Left lung (tissue), 10 donors: Measurements from ENCODE around the gene ERP27. TPM values are rescaled to one million over a fixed set of nuclear protein-coding genes. Genes with fewer than 3 reads are reported as not detected.

Experiments used
- ATAC-seq: fragments of 200-7000 bp; cut with Tn5 transposase; one replicate; pipeline ENCODE4 v1.9.1; 2020; ENCODE audit warnings: moderate library complexity
- DNase-seq, 4 donors: peaks; one replicate each; pipeline ENCODE4 v3.0.0-alpha.2; 2013 to 2020
- H3K27ac ChIP-seq, 2 donors: fragments of 200-600 bp; sonication (generic) in 1 of 2; one replicate each; pipeline versions ENCODE4 v1.5.0 to v1.8.0; 2020 to 2021
- H3K27me3 ChIP-seq, 2 donors: fragments of 200-600 bp; sonication (generic) in 1 of 2; one replicate each; pipeline versions ENCODE4 v1.5.0 to v1.8.0; 2020 to 2021
- H3K36me3 ChIP-seq, 2 donors: fragments of 200-600 bp; sonication (generic) in 1 of 2; one replicate each; pipeline versions ENCODE4 v1.5.0 to v1.8.0; 2020 to 2021
- H3K4me1 ChIP-seq, 2 donors: fragments of 200-600 bp; one replicate each; pipeline ENCODE4 v1.8.0; 2021
- H3K4me3 ChIP-seq, 2 donors: fragments of 200-600 bp; sonication (generic) in 1 of 2; one replicate each; pipeline versions ENCODE4 v1.5.0 to v1.8.0; 2020 to 2021; ENCODE audit warnings: mild to moderate bottlenecking in 1 of 2
- H3K9me3 ChIP-seq, 2 donors: fragments of 200-600 bp; sonication (generic) in 1 of 2; one replicate each; pipeline versions ENCODE4 v1.5.0 to v1.8.0; 2020 to 2021
- intact Hi-C, 2 donors: fragments of 100-400 bp; cut with DNase I; formaldehyde crosslinking; loops; one replicate each; pipeline versions ENCODE4 v1.11.2 to v1.14.2; 2022
- polyA plus RNA-seq, 6 donors: library from polyadenylated mRNA; unstranded; fragments of 120-200 nt; gene quantifications; one replicate each; pipeline ENCODE4 v1.2.1, GENCODE V29; 2013; ENCODE audit not compliant: insufficient read length in 6 of 6
- total RNA-seq, 2 donors: library from RNA; stranded (reverse); fragmentation: NEBNext Ultra II Directional; extraction: Animal tissue kit (Norgen Biotek cat#: 25700); gene quantifications; one replicate each; pipeline ENCODE4 v1.2.1, GENCODE V29; 2021
- TF ChIP-seq, protein P1 (sequence below), 2 donors: fragments of 200-600 bp; sonication (generic) in 1 of 2; IDR thresholded peaks; one replicate each; pipeline versions ENCODE4 v1.5.0 to v1.8.0; 2021; ENCODE audit warnings: antibody characterized with exemption in 2 of 2
- donor health status: DM: no; HTN: yes; CAD: no.
- donor health status: DM: no; HTN: no; CAD: no.

Gene ERP27
- total and polyA plus RNA-seq, 8 donors = 3.0 to 16.2 (median 8.4) TPM

DNA sequence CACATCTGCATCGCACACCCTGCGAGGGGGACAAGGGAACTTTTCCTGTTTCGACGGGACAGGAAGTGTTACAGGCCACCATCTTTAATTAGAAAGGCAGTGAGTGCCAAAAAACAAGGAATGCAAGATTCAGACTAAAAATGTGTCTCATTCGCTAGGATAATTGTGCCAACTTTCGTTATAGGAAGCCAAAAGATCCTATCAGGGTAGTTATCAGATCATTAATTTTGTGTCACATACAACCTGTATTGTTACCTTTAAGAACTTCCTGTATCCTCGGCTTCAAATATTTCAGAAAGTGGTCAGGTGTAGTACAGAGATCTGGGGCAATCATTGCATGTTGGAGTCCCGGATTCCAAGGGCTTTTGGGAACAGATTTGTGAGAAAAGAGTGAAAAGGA lies 33.5 kb downstream of the ERP27 start:
- no peak for DNase-seq
- H3K27ac ChIP-seq = peak overlapping the region; percentile 54 to 64
- no peaks in the 10 kb centered on the region for H3K27me3 ChIP-seq
- H3K4me3 ChIP-seq = no peak overlapping the region
- TF ChIP-seq, protein P1, sequence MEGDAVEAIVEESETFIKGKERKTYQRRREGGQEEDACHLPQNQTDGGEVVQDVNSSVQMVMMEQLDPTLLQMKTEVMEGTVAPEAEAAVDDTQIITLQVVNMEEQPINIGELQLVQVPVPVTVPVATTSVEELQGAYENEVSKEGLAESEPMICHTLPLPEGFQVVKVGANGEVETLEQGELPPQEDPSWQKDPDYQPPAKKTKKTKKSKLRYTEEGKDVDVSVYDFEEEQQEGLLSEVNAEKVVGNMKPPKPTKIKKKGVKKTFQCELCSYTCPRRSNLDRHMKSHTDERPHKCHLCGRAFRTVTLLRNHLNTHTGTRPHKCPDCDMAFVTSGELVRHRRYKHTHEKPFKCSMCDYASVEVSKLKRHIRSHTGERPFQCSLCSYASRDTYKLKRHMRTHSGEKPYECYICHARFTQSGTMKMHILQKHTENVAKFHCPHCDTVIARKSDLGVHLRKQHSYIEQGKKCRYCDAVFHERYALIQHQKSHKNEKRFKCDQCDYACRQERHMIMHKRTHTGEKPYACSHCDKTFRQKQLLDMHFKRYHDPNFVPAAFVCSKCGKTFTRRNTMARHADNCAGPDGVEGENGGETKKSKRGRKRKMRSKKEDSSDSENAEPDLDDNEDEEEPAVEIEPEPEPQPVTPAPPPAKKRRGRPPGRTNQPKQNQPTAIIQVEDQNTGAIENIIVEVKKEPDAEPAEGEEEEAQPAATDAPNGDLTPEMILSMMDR (IDR thresholded peaks at IDR 0.05) = no peak
- no peaks in the 10 kb centered on the region for H3K9me3 ChIP-seq
- peaks cover 4 to 6% of the 10 kb centered on the region in 2 donors for H3K4me1 ChIP-seq
- intact Hi-C loops = no loop called here
- ATAC-seq = no peak
- no peaks in the 10 kb centered on the region for H3K36me3 ChIP-seq

DNA sequence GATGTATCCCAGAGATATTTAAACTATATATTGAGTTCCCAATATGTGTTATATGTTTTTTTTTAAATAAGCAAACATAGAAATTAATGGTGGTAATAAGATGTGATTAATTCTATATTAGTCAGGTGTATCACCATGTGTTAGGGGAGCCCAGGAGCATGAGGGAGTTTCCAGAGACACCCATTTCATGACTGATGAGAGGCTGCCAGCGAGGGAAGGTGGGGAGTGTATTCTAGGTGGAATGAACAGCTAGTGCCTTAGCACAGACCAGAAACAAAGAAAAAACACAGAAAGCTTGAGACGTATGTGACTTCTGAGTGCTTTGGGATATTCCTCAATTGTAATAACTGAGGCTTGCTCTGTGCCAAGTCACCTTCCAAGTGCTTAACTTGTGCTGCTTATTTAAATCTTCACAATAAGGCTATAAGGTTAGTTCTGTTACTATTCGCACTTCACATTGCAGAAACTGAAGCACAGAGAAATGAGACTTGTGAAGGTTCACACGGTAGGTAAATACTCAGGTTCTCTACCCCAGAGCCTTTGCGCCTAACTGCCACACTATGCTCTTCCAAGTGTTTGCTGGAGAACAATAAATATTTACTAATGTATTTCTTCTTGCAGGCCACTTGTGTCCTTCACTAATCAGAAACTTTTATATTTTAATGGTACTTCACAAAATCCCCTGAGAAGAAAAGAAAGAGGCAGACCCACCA lies 34.8 kb downstream of the ERP27 start:
- no peak overlapping the region for H3K4me3 ChIP-seq
- H3K36me3 ChIP-seq = no peaks in the 10 kb centered on the region
- peak overlapping the region; percentile 54 to 64 for H3K27ac ChIP-seq
- TF ChIP-seq, protein P1 (IDR thresholded peaks at IDR 0.05) = no peak
- no peaks in the 10 kb centered on the region for H3K27me3 ChIP-seq
- no peaks in the 10 kb centered on the region for H3K9me3 ChIP-seq
- ATAC-seq = peak; percentile 54
- intact Hi-C loops = no loop called here
- DNase-seq = no peak
- H3K4me1 ChIP-seq = peaks cover 4 to 6% of the 10 kb centered on the region in 2 donors

DNA sequence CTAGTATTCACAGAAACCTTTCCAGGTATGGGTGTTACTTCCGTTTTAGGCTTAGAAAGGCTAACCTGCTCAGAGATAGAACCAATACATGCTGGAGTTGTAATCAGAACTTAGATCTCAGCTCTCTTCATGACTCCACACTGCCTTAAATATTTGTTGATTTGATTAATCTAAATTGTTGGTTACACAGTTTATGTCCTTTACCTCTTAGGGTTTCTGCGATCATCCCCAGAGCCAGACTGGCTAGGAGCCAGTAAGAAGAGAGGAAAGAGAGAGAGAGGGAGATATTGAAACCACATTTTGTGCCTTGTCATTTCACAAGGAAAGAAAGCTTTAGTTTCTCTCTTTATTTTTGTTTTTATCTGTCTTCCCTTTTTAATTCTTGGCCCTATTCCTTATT lies 35.9 kb downstream of the ERP27 start:
- no peak for ATAC-seq
- Histone ChIP-seq H3K27me3 (no peaks in the 10 kb centered on the region), H3K9me3 (no peaks in the 10 kb centered on the region), H3K4me1 (peaks cover 4 to 6% of the 10 kb centered on the region in 2 donors), H3K4me3 (no peak overlapping the region), H3K36me3 (no peaks in the 10 kb centered on the region), H3K27ac (peak overlapping the region in 1 of 2 donors; percentile 34)
- TF ChIP-seq, protein P1 (IDR thresholded peaks at IDR 0.05) = no peak
- DNase-seq = no peak
- intact Hi-C loops = no loop called here

DNA sequence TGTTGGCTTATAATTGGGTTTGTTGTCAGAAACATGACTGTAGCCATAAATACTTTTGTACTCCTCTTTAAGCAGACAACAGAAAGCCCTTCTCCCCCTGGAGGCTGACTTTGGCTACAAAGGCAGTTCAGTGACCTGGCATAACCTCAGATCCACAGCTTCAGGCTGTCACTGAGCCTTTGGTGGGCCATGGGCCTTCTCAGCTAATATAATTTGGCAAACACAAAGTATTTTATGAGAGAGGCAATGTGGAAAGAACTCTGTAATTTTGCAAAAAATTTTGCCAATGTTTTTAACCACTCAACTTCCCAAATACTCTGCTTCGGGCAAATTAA lies 37.1 kb downstream of the ERP27 start:
- Histone ChIP-seq H3K27ac (peak overlapping the region; percentile 7 to 45), H3K36me3 (no peaks in the 10 kb centered on the region), H3K4me1 (peaks cover 4 to 6% of the 10 kb centered on the region in 2 donors), H3K27me3 (no peaks in the 10 kb centered on the region), H3K4me3 (no peak overlapping the region), H3K9me3 (no peaks in the 10 kb centered on the region)
- ATAC-seq (no peak), DNase-seq (no peak)
- intact Hi-C loops = no loop called here
- TF ChIP-seq, protein P1 (IDR thresholded peaks at IDR 0.05) = no peak

DNA sequence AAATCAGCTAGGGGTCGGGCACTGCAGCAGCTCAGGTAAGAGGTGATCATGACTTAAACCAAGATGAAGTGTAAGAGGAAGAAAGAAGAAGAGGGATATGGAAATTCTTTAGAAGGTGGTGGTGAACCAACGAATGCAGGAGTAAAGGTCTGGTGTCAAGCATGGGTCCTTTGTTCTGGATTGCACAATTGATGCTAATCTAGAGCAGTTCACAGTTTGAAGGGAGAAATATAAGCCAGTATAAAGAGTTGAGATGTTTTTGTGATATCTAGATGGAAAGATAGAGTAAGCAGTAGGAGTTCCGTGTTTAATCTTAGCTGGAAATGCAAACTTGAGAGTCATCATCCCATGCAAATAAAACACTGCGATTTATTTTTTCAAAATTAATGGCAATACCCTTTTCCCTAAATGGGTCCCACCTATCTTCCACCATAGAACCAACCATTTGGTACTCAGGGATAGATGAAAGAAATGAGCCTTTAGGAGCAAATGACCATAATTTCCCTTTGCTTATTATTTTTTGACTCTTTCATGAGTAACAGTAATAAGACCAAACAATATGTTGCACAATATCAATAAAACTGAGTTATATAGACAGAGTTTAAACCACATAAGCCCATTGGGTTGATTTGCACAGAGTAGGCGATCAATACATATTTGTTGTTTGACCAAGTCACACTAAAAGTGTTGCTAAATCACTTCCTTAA lies 37.7 kb downstream of the ERP27 start:
- DNase-seq (no peak), ATAC-seq (no peak)
- intact Hi-C loops = no loop called here
- Histone ChIP-seq H3K36me3 (no peaks in the 10 kb centered on the region), H3K9me3 (no peaks in the 10 kb centered on the region), H3K4me1 (peaks cover 4 to 6% of the 10 kb centered on the region in 2 donors), H3K4me3 (no peak overlapping the region), H3K27ac (peak overlapping the region in 1 of 2 donors; percentile 45), H3K27me3 (no peaks in the 10 kb centered on the region)
- TF ChIP-seq, protein P1 (IDR thresholded peaks at IDR 0.05) = no peak
